SK-N-SH treated with all-trans-retinoic acid at 6 μM for 48 hours (cell line): ENCODE measurements around the gene BIN1.

Experiments used
- ATAC-seq: fragments of 200-7000 bp; cut with Tn5 transposase; 3 replicates; pipeline ENCODE4 v1.9.1; 2020; ENCODE audit warnings: mild to moderate bottlenecking, moderate library complexity
- ARNTL ChIP-seq: fragments of 450-650 bp; formaldehyde crosslinking; IDR thresholded peaks from 2 replicates; pipeline ENCODE4 v1.5.0; 2020; ENCODE audit warnings: low read depth, mild to moderate bottlenecking, moderate library complexity, borderline replicate concordance
- BACH2 ChIP-seq: fragments of 250-450 bp; sonication (Bioruptor Pico); IDR thresholded peaks from 2 replicates; pipeline ENCODE4 v1.9.0; 2021; ENCODE audit warnings: mild to moderate bottlenecking, borderline replicate concordance
- CREB5 ChIP-seq: fragments of 250-450 bp; sonication (Bioruptor Pico); IDR thresholded peaks from 2 replicates; pipeline ENCODE4 v1.5.1; 2020; ENCODE audit warnings: low read depth, mild to moderate bottlenecking, moderate library complexity
- CSDC2 ChIP-seq: fragments of 250-450 bp; sonication (Bioruptor Pico); IDR thresholded peaks from 2 replicates; pipeline ENCODE4 v1.5.0; 2020; ENCODE audit warnings: mild to moderate bottlenecking, moderate library complexity
- CSRNP3 ChIP-seq: fragments of 250-450 bp; sonication (Bioruptor Pico); IDR thresholded peaks from 2 replicates; pipeline ENCODE4 v1.5.1; 2021; ENCODE audit warnings: mild to moderate bottlenecking, moderate library complexity
- ESRRG ChIP-seq: fragments of 250-450 bp; sonication (Bioruptor Pico); IDR thresholded peaks from 2 replicates; pipeline ENCODE4 v1.6.1; 2021; ENCODE audit warnings: mild to moderate bottlenecking
- GLIS3 ChIP-seq: fragments of 250-450 bp; sonication (Bioruptor Pico); IDR thresholded peaks from 2 replicates; pipeline ENCODE4 v1.5.0; 2020; ENCODE audit warnings: mild to moderate bottlenecking, moderate library complexity
- ISL1 ChIP-seq: fragments of 250-450 bp; sonication (Bioruptor Pico); IDR thresholded peaks from 2 replicates; pipeline ENCODE4 v2.1.2; 2022; ENCODE audit warnings: mild to moderate bottlenecking, moderate library complexity
- PATZ1 ChIP-seq: fragments of 250-450 bp; sonication (Bioruptor Pico); IDR thresholded peaks from 2 replicates; pipeline ENCODE4 v1.8.0; 2020; ENCODE audit warnings: mild to moderate bottlenecking, moderate library complexity, borderline replicate concordance
- POU6F1 ChIP-seq: fragments of 250-450 bp; sonication (Bioruptor Pico); IDR thresholded peaks from 2 replicates; pipeline ENCODE4 v1.8.0; 2021; ENCODE audit warnings: low read depth, mild to moderate bottlenecking, moderate library complexity, borderline replicate concordance
- PPARA ChIP-seq: fragments of 250-450 bp; sonication (Bioruptor Pico); IDR thresholded peaks from 2 replicates; pipeline ENCODE4 v1.5.0; 2020; ENCODE audit warnings: mild to moderate bottlenecking, borderline replicate concordance
- RARB ChIP-seq: fragments of 250-450 bp; sonication (Bioruptor Pico); IDR thresholded peaks from 2 replicates; pipeline ENCODE4 v1.8.0; 2021; ENCODE audit warnings: mild to moderate bottlenecking, moderate library complexity
- SNAI2 ChIP-seq: fragments of 250-450 bp; sonication (Bioruptor Pico); IDR thresholded peaks from 2 replicates; pipeline ENCODE4 v1.5.0; 2020; ENCODE audit warnings: mild to moderate bottlenecking, moderate library complexity
- TCF4 ChIP-seq: fragments of 250-450 bp; sonication (Bioruptor Pico); IDR thresholded peaks from 2 replicates; pipeline ENCODE4 v1.8.0; 2021; ENCODE audit warnings: mild to moderate bottlenecking, moderate library complexity, borderline replicate concordance
- TOX ChIP-seq: fragments of 250-450 bp; sonication (Bioruptor Pico); IDR thresholded peaks from 2 replicates; pipeline ENCODE4 v1.8.0; 2021; ENCODE audit warnings: mild to moderate bottlenecking, moderate library complexity, borderline replicate concordance
- TSHZ2 ChIP-seq: fragments of 250-450 bp; sonication (Bioruptor Pico); IDR thresholded peaks from 2 replicates; pipeline ENCODE4 v1.5.0; 2020; ENCODE audit warnings: mild to moderate bottlenecking, moderate library complexity
- ZC3H10 ChIP-seq: fragments of 250-450 bp; sonication (Bioruptor Pico); IDR thresholded peaks from 2 replicates; pipeline ENCODE4 v1.5.1; 2021; ENCODE audit warnings: mild to moderate bottlenecking, moderate library complexity
- ZFP3 ChIP-seq: fragments of 250-450 bp; sonication (Bioruptor Pico); IDR thresholded peaks from 2 replicates; pipeline ENCODE4 v1.5.0; 2020; ENCODE audit warnings: mild to moderate bottlenecking, moderate library complexity
- ZFP30 ChIP-seq: fragments of 450-650 bp; formaldehyde crosslinking; IDR thresholded peaks from 2 replicates; pipeline ENCODE4 v1.5.0; 2022; ENCODE audit warnings: mild to moderate bottlenecking, moderate library complexity
- ZNF565 ChIP-seq: fragments of 450-650 bp; formaldehyde crosslinking; conservative IDR thresholded peaks from 2 replicates; pipeline ENCODE4 v1.5.0; 2020; ENCODE audit warnings: low read depth, mild to moderate bottlenecking, moderate library complexity
- ZNF70 ChIP-seq: fragments of 450-650 bp; formaldehyde crosslinking; IDR thresholded peaks from 2 replicates; pipeline ENCODE4 v1.5.0; 2020; ENCODE audit warnings: mild to moderate bottlenecking, moderate library complexity
- ZNF8 ChIP-seq: fragments of 450-650 bp; formaldehyde crosslinking; IDR thresholded peaks from 2 replicates; pipeline ENCODE4 v1.5.0; 2020; ENCODE audit warnings: mild to moderate bottlenecking, moderate library complexity

The BIN1 gene

GRCh38 chr2:127023504-127023903 is 83.5 kb downstream of the BIN1 start (continued):
- no peak for TF ChIP-seq CSRNP3 (CRISPR knock-in tag)
- TF ChIP-seq ZFP30: no peak
- no peak for TF ChIP-seq POU6F1
- TF ChIP-seq ISL1 (CRISPR knock-in tag): no peak
- no peak for TF ChIP-seq SNAI2 (CRISPR knock-in tag)
- TF ChIP-seq CSDC2: no peak

- TF ChIP-seq ZNF8 (CRISPR knock-in tag): no peak
- no peak for TF ChIP-seq ZFP30
- no peak for TF ChIP-seq PATZ1 (CRISPR knock-in tag)
- TF ChIP-seq PPARA (CRISPR knock-in tag): no peak
- TF ChIP-seq ZNF565 (CRISPR knock-in tag): no peak
- TF ChIP-seq BACH2 (CRISPR knock-in tag): no peak
- TF ChIP-seq ZFP3 (CRISPR knock-in tag): no peak
- no peak for TF ChIP-seq ISL1 (CRISPR knock-in tag)
- no peak for TF ChIP-seq CSDC2
- TF ChIP-seq GLIS3: no peak
- TF ChIP-seq ARNTL (CRISPR knock-in tag): no peak
- no peak for TF ChIP-seq CSRNP3 (CRISPR knock-in tag)
- no peak for TF ChIP-seq TCF4 (CRISPR knock-in tag)
- no peak for TF ChIP-seq SNAI2 (CRISPR knock-in tag)
- TF ChIP-seq CREB5 (CRISPR knock-in tag): no peak
- no peak for TF ChIP-seq ZNF70 (CRISPR knock-in tag)
- no peak for TF ChIP-seq POU6F1
- no peak for TF ChIP-seq ZC3H10 (CRISPR knock-in tag)
- TF ChIP-seq RARB: no peak
- no peak for TF ChIP-seq ESRRG (CRISPR knock-in tag)
- no peak for ATAC-seq
Observed at GRCh38 chr2:127022817-127023216, 84.1 kb downstream of the BIN1 start.

- ATAC-seq: no peak
- TF ChIP-seq TSHZ2 (CRISPR knock-in tag) (no peak), ISL1 (CRISPR knock-in tag) (no peak), CREB5 (CRISPR knock-in tag) (no peak), CSDC2 (no peak), ZFP3 (CRISPR knock-in tag) (no peak), ESRRG (CRISPR knock-in tag) (no peak), PATZ1 (CRISPR knock-in tag) (no peak), TOX (CRISPR knock-in tag) (no peak), PPARA (CRISPR knock-in tag) (no peak), SNAI2 (CRISPR knock-in tag) (no peak), ZNF565 (CRISPR knock-in tag) (no peak), ZNF70 (CRISPR knock-in tag) (no peak), GLIS3 (no peak)
Observed at GRCh38 chr2:127020536-127020935, 86.4 kb downstream of the BIN1 start.
